ENCODE results near the gene PPP1CA.

The PPP1CA gene

GRCh38 chr11:67373648-67374570 lies 27.7 kb downstream of the PPP1CA start:
- peak; percentile 87 for DNase-seq (ENCODE audit: low spot score)
- H3K4me1 ChIP-seq (ENCODE audit: insufficient read depth, poor library complexity, severe bottlenecking), result peaks cover 20% of the 10 kb centered on the region
- no peaks in the 10 kb centered on the region for H3K27me3 ChIP-seq (ENCODE audit: insufficient read depth, poor library complexity, severe bottlenecking)
- H3K9me3 ChIP-seq (ENCODE audit: severe bottlenecking), result no peaks in the 10 kb centered on the region
- H3K36me3 ChIP-seq (ENCODE audit: low read depth), result no peaks in the 10 kb centered on the region
- peak; percentile 59 for ATAC-seq (ENCODE audit: low read depth)
- peak overlapping the region; percentile 65 for H3K4me3 ChIP-seq (ENCODE audit: severe bottlenecking)
- peak; percentile 30 for TF ChIP-seq CTCF (IDR thresholded peaks at IDR 0.05; ENCODE audit: poor library complexity, severe bottlenecking)
- peak overlapping the region; percentile 89 for H3K27ac ChIP-seq (ENCODE audit: poor library complexity, severe bottlenecking)

GRCh38 chr11:67372993-67373647 lies 28.5 kb downstream of the PPP1CA start, which contains the start of gene CLCF1:
Gene CLCF1 (minus strand): TSS chr11:67373598. CDS start chr11:67373539, 59 bp downstream.
- peaks cover 18% of the 10 kb centered on the region for H3K4me1 ChIP-seq (ENCODE audit: insufficient read depth, poor library complexity, severe bottlenecking)

GRCh38 chr11:67372321-67372992 lies 29.2 kb downstream of the PPP1CA start:
- peak overlapping the region; percentile 65 for H3K4me3 ChIP-seq (ENCODE audit: severe bottlenecking)
- ATAC-seq (ENCODE audit: low read depth) (no peak), DNase-seq (ENCODE audit: low spot score) (no peak)
- TF ChIP-seq CTCF (IDR thresholded peaks at IDR 0.05; ENCODE audit: poor library complexity, severe bottlenecking), result no peak
- no peaks in the 10 kb centered on the region for H3K27me3 ChIP-seq (ENCODE audit: insufficient read depth, poor library complexity, severe bottlenecking)
- no peaks in the 10 kb centered on the region for H3K36me3 ChIP-seq (ENCODE audit: low read depth)
- H3K4me1 ChIP-seq (ENCODE audit: insufficient read depth, poor library complexity, severe bottlenecking), result peaks cover 14% of the 10 kb centered on the region
- H3K27ac ChIP-seq (ENCODE audit: poor library complexity, severe bottlenecking), result peak overlapping the region; percentile 89
- H3K9me3 ChIP-seq (ENCODE audit: severe bottlenecking), result no peaks in the 10 kb centered on the region

More at GRCh38 chr11:67372993-67373647, 28.5 kb downstream of the PPP1CA start, which contains the start of gene CLCF1:
- H3K4me3 ChIP-seq (ENCODE audit: severe bottlenecking), result peak within 1 kb of the TSS; percentile 65
- H3K9me3 ChIP-seq (ENCODE audit: severe bottlenecking), result no peaks in the 10 kb centered on the region
- TF ChIP-seq CTCF (IDR thresholded peaks at IDR 0.05; ENCODE audit: poor library complexity, severe bottlenecking), result no peak
- no peaks in the 10 kb centered on the region for H3K27me3 ChIP-seq (ENCODE audit: insufficient read depth, poor library complexity, severe bottlenecking)
- H3K27ac ChIP-seq (ENCODE audit: poor library complexity, severe bottlenecking), result peak within 1 kb of the TSS; percentile 89
- ATAC-seq (ENCODE audit: low read depth) (peak; percentile 18), DNase-seq (ENCODE audit: low spot score) (no peak)
- no peaks in the 10 kb centered on the region for H3K36me3 ChIP-seq (ENCODE audit: low read depth)

GRCh38 chr11:67371911-67372320 lies 29.7 kb downstream of the PPP1CA start:
- Histone ChIP-seq H3K27me3 (ENCODE audit: insufficient read depth, poor library complexity, severe bottlenecking) (no peaks in the 10 kb centered on the region), H3K4me3 (ENCODE audit: severe bottlenecking) (no peak overlapping the region), H3K27ac (ENCODE audit: poor library complexity, severe bottlenecking) (peak overlapping the region; percentile 89), H3K9me3 (ENCODE audit: severe bottlenecking) (no peaks in the 10 kb centered on the region), H3K36me3 (ENCODE audit: low read depth) (no peaks in the 10 kb centered on the region), H3K4me1 (ENCODE audit: insufficient read depth, poor library complexity, severe bottlenecking) (peaks cover 10% of the 10 kb centered on the region)
- ATAC-seq (ENCODE audit: low read depth) (no peak), DNase-seq (ENCODE audit: low spot score) (no peak)
- no peak for TF ChIP-seq CTCF (IDR thresholded peaks at IDR 0.05; ENCODE audit: poor library complexity, severe bottlenecking)

All from RWPE2 (cell line).